A549 (cell line): ENCODE results near the gene DEDD2.

Experiments
- CBX8 ChIP-seq: fragments of 200-600 bp; sonication (generic); IDR thresholded peaks from 2 replicates; pipeline ENCODE4 v1.6.1; 2016
- CTCF ChIP-seq: fragments of >200 bp; sonication (Bioruptor Twin); formaldehyde crosslinking; IDR thresholded peaks from 3 replicates; pipeline ENCODE4 v1.5.1; 2016
- EP300 ChIP-seq, 2 experiments: fragments of >200 bp; sonication (Bioruptor Twin); formaldehyde crosslinking; IDR thresholded peaks; 2 replicates in 1 of 2; 3 replicates in 1 of 2; pipeline ENCODE4 v1.6.1; 2016 to 2017
- HDAC2 ChIP-seq: fragments of 200-600 bp; sonication (generic); IDR thresholded peaks from 2 replicates; pipeline ENCODE4 v1.6.1; 2016
- NFE2L2 ChIP-seq: fragments of 150-350 bp; conservative IDR thresholded peaks from 2 replicates; pipeline ENCODE4 v1.6.1; 2014; ENCODE audit warnings: low read length
- PHF8 ChIP-seq: fragments of 200-600 bp; sonication (generic); IDR thresholded peaks from 2 replicates; pipeline ENCODE4 v1.6.1; 2016; ENCODE audit warnings: low read depth, mild to moderate bottlenecking, antibody characterized with exemption, moderate library complexity, borderline replicate concordance
- POLR2A ChIP-seq: IDR thresholded peaks from 2 replicates; pipeline ENCODE4 v1.6.1; 2012; ENCODE audit warnings: mild to moderate bottlenecking, low read length
- POLR2AphosphoS2 ChIP-seq: conservative IDR thresholded peaks from 2 replicates; pipeline ENCODE4 v1.6.1; 2012; ENCODE audit warnings: low read length, improper control_type of control experiment, inconsistent platforms
- RARB ChIP-seq: fragments of 250-450 bp; sonication (Bioruptor Pico); IDR thresholded peaks from 2 replicates; pipeline ENCODE4 v1.8.0; 2021; ENCODE audit warnings: mild to moderate bottlenecking, moderate library complexity
- TF ChIP-seq, protein P1 (sequence below): fragments of 200-600 bp; sonication (generic); IDR thresholded peaks from 2 replicates; pipeline ENCODE4 v1.6.1; 2016; ENCODE audit warnings: antibody characterized with exemption, mild to moderate bottlenecking, moderate library complexity

GRCh38 chr19:42261763-42262162 is 44.3 kb upstream of the DEDD2 start:
- TF ChIP-seq POLR2A (no peak), CTCF (no peak), NFE2L2 (no peak), HDAC2 (no peak), PHF8 (no peak), CBX8 (no peak), RARB (CRISPR knock-in tag) (no peak), POLR2AphosphoS2 (no peak), EP300 (IDR thresholded peaks at IDR 0.05) (no peak)
- TF ChIP-seq, protein P1, sequence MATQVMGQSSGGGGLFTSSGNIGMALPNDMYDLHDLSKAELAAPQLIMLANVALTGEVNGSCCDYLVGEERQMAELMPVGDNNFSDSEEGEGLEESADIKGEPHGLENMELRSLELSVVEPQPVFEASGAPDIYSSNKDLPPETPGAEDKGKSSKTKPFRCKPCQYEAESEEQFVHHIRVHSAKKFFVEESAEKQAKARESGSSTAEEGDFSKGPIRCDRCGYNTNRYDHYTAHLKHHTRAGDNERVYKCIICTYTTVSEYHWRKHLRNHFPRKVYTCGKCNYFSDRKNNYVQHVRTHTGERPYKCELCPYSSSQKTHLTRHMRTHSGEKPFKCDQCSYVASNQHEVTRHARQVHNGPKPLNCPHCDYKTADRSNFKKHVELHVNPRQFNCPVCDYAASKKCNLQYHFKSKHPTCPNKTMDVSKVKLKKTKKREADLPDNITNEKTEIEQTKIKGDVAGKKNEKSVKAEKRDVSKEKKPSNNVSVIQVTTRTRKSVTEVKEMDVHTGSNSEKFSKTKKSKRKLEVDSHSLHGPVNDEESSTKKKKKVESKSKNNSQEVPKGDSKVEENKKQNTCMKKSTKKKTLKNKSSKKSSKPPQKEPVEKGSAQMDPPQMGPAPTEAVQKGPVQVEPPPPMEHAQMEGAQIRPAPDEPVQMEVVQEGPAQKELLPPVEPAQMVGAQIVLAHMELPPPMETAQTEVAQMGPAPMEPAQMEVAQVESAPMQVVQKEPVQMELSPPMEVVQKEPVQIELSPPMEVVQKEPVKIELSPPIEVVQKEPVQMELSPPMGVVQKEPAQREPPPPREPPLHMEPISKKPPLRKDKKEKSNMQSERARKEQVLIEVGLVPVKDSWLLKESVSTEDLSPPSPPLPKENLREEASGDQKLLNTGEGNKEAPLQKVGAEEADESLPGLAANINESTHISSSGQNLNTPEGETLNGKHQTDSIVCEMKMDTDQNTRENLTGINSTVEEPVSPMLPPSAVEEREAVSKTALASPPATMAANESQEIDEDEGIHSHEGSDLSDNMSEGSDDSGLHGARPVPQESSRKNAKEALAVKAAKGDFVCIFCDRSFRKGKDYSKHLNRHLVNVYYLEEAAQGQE = no peak
